GM10847 (cell line): ENCODE data around the gene ABCF3.

Experiments used
- POLR2A ChIP-seq: IDR thresholded peaks from 2 replicates; pipeline ENCODE4 v1.6.1; 2011; ENCODE audit not compliant: insufficient read length; ENCODE audit errors: extremely low read depth

Gene ABCF3

DNA sequence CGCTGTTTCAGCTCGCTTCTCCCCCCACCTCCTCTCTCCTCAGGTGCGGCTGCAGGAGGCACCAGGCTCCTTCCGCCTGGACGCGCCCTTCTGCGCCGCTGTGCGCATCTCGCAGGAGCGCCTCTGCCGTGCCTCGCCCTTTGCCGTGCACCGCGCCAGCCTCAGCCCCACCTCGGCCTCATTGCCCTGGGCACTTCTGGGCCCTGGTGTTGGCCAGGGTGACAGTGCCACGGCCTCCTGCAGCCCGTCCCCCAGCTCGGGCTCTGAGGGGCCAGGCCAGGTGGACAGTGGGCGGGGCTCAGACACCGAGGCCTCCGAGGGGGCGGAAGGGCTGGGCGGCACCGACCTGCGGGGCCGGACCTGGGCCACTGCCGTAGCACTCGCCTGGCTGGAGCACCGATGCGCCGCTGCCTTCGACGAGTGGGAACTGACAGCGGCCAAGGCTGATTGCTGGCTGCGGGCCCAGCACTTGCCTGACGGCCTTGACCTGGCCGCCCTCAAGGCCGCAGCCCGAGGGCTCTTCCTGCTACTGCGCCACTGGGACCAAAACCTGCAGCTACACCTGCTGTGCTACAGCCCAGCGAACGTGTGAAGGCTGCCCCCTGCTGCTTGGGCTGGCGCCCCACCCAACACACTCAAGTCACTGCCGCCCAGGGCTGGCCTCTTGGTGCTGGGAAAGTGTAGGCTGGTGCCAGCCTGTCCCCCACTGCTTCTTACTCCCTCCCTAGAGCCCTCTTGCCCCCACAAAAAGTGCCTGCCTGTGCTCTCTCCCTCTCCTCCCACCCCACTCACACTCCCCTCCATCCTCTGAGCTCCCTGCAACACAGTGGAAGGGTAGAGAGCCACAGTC lies 55.7 kb downstream of the ABCF3 start:
- no peak for TF ChIP-seq POLR2A

DNA sequence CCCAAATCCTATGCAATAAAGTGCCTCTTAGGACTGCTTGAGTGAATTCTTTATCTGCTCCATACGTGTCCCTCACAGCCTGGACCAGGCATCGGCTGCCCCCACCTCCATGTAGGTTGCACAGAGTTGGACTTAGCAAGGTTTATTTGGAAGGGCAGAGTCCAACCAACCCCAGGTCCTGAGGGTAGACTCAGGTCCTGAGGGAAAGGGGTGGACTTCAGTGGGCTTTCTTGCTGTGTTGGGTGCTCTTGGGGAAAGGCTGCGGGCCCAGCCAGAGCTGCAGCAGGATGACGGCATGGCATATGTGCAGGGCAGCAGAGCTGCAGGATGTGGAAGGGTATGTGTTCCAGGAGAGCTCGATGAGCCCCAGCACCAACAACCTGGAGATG lies 56.3 kb downstream of the ABCF3 start:
- no peak for TF ChIP-seq POLR2A
